NCI-H2171 (cell line): ENCODE measurements around the gene FOXO3.

Experiments used
- DNase-seq: peaks from one replicate; lab custom pipeline; 2025; lab: John Stamatoyannopoulos, UW

Gene FOXO3

GRCh38 chr6:108715832-108716231, 155.1 kb downstream of the FOXO3 start:
- no peak for DNase-seq

DNA sequence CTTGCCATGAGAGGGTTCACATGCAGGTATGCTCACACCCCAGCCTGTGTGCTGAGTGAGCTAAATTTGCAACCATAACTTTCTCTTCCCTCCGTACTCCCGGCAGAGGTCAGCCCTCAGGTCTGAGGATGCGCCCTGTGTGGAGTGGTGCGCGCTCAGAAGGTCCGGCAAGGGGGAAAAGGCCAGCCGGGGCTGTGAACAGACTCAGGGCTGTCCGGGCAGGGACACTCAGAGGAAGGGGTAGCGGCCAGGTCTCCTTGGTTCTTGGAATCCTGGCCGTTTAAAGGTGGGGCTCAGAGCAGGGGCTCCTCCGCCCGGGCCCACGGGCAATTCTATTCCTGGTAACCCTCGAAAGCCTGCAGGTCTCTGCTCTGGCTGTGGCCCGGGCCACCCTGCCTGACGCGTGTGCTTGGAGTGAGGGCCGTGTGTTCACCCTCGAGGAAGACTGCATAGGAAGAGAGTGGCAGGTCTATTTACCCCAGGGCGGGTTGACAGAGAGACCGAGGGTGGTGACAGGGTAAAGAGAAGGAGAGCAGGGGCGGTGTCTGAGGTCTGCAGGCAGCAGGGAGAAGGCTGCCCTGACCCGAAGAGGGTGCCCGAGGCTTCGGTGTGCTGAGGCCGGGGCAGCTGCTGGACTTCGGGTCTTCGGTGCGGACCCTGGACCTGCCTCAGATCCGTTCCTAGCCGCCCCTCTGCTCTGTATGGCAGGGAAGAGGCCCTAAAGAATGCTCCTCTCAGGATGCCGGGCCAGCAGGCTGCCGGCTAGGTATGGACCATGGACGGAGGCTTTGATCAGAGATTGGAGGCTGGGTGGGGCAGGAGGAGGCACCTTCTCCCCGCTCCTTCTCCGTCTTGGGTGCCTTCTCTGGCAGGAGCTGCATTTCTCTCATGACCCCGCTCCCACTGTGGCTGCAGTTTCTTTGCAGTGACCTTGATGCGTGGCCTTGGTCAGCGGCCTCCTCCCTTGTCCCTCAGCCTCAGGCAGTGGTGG, 156.4 kb downstream of the FOXO3 start:
- no peak for DNase-seq

GRCh38 chr6:108719477-108719876, 158.8 kb downstream of the FOXO3 start:
- no peak for DNase-seq

GRCh38 chr6:108720827-108721226, 160.1 kb downstream of the FOXO3 start:
- no peak for DNase-seq

DNA sequence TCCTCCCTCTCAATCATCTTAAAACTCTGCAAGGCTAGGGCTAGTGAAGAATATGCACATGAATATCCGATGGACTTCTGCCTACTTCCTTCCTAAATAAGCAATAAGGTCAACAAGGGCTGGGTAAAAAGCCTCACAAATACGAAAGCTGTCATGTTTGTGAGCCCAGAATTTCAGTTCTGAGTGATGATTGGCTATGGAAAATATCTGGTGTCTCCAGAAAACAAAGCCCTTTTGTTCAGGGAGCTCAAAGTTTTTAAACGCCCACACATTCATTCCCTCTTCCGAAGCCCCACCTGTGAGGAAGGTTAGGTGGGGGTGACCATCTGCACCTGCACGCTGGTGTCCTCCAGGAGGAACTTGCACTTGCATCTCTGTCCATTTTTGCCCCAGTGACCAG, 160.6 kb downstream of the FOXO3 start:
- no peak for DNase-seq

- DNase-seq, result no peak
Measured at GRCh38 chr6:108723594-108723993, 162.9 kb downstream of the FOXO3 start.

DNA sequence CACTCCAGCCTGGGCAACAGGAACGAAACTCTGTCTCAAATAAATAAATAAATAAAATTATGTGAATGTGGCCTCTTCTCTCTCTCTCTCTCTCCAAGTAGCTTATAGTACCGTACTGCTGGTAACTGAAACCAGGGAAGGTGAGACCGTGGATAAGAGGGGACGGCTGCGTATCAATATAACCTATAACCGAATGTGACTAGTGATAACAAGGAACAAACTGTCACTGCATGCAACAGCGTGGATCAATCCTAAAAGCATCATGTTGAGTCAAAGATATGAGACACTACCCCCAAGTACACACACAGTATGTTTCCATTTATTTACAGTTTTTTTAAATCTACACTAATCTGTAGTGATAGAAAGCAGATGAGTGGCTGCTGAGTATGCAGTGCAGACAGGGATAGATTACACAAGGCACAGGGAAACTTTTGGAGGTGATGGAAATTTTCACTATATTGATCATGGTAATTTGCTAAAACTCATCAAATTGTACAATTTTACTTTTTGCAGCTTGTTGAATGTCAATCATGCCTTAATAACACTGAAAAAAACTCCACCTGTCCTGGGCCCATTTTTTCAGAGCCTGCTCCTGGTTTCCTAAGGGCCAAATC, 166.1 kb downstream of the FOXO3 start:
- DNase-seq, result no peak

- no peak for DNase-seq
Measured at GRCh38 chr6:108727966-108728730, 167.4 kb downstream of the FOXO3 start.

DNA sequence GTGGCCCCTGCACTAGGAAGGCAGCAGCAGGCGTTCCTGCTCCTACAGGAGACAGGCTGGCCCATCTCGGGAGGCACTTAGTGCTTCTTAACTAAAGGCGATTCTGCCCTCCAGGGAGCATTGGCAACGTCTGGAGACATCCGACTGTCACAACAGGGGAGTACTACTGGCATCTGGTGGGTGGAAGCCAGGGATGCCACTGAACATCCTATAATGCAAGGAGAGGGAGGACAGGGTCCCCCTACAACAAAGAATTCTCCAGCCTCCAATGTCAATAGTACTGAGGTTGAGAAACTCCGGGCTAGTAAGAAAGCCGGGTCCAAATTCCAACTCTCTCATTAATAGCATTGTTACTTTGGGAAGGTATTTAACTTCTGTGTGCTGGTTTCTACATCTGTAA, 168.1 kb downstream of the FOXO3 start:
- no peak for DNase-seq

DNA sequence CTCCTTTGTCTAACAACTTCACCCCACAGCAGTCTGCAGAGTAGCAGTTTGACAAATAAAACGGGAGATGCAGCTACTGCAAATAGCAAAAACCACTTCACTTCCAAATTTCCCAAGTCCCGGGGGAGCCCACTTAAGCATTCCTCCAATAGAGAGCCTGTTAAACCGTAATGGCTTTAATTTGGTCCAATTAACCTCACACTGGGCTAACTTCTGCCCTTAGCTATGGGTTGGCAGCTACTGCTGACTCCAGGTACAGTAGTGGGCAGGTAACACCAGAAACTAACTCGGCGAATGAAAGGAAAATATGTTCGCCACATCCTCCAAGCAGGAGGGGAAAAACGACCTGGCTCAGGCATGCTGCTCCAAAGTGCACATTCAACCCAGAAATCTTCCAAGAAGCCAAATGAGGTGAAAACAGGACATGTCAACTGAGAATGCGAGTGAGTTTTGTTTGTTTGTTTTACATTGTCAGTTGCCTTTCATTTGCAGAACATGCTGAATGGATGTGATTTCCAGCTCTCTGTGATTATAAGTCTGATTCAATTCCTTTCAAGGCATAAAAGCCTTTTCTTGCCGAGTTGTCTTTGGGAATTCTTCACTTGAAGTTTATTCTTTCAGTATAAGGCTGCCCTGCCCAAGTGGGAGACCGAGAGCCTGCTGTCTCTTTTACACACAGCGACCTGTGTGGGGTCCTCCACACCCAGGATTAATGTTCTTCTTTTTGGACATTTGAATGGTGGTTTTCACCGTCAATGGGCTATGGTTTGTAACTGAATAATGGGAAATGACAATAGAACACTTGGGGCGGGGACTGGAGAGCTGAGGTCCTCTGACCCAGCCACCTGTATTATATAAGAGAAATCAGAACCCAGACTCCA, 170.2 kb downstream of the FOXO3 start:
- no peak for DNase-seq

GRCh38 chr6:108732091-108732870, 171.6 kb downstream of the FOXO3 start:
- no peak for DNase-seq

DNA sequence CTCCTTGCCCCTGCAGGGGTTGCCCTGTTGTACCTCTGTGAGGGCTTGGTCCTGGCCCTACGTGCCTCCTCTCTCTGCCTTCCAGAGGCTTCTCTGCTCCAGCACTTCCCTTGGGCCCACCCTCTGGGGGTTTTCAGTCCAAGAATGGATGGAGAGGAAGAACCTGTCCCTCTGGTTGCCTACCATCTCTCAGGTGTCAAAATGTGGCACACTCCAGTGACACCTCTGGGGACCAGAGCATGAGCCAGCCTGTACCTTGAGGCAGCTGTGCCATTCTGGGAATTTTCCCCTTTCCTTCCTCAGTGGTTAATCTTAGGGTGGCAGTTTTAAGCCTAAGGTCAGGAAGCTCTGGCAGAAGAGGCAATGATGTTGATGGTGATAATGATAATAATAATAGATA, 172.3 kb downstream of the FOXO3 start:
- DNase-seq, result no peak

DNA sequence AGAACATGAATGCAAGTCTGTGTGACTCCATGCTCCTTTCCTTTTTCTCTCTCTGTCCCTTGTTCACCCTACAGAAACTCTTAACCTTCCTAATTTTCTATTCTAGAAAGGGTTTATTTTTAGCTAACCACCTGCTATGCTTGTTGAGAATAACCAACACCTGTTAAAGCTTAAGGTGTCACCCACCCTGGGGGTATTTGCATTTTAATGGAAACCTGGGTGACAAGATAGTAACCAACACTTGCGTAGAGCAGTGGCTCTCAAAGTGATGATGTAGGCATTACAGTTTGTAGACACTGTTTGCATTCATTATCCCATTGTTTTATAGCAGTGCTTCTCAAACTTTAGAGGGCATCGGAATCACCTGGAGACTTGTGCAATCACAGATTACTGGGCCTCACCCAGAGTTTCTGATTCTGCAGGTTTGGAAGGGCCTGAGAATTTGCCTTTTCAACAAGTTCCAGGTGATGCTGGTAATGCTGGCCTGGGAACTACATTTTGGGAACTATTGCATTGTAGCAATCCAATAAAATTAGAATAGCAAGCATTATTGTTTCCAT, 173.1 kb downstream of the FOXO3 start:
- no peak for DNase-seq
